ENCODE measurements around the gene GRAMD2A. TPM values are rescaled to one million over a fixed set of nuclear protein-coding genes. Genes with fewer than 3 reads are reported as not detected.

GRAMD2A gene
- total and polyA plus RNA-seq, 10 of the 15 experiments (the other 5 are each of a cell fraction or from before 2014, with no cell fraction given): 0.02 to 0.35 TPM; not detected in 8

GRCh38 chr15:72146221-72146620 is 51.4 kb downstream of the GRAMD2A start:
- Histone ChIP-seq H3K9me3 (replicated peaks; ENCODE audit: control insufficient read depth, insufficient read depth, low read length) (no peaks in the 10 kb centered on the region), H4K20me1 (ENCODE audit: control insufficient read depth, insufficient read depth) (no peaks in the 10 kb centered on the region), H3K79me2 (ENCODE audit: control insufficient read depth, insufficient read depth, low read length) (no peaks in the 10 kb centered on the region), H3K4me1 (ENCODE audit: control insufficient read depth, insufficient read depth, low read length) (peaks cover 10% of the 10 kb centered on the region), H3K27ac (ENCODE audit: control insufficient read depth, insufficient read depth) (no peak overlapping the region), H3K4me3 (no peak overlapping the region), H2AFZ (ENCODE audit: control insufficient read depth, low read depth, low read length) (no peak overlapping the region), H3K36me3 (ENCODE audit: control insufficient read depth in 2 of 2, insufficient read depth in 2 of 2, low read length in 1 of 2) (no peaks in the 10 kb centered on the region), H3K9ac (ENCODE audit: control insufficient read depth, insufficient read depth, low read length) (no peak overlapping the region), H3K27me3 (replicated peaks in 1 of 2; ENCODE audit: control insufficient read depth in 2 of 2, insufficient read depth in 2 of 2, low read length in 1 of 2) (no peaks in the 10 kb centered on the region), H3K4me2 (ENCODE audit: control insufficient read depth, insufficient read depth) (no peak overlapping the region)
- no peak for TF ChIP-seq NR2C1 (IDR thresholded peaks at IDR 0.05)
- TF ChIP-seq CREM (IDR thresholded peaks at IDR 0.05; ENCODE audit: low read depth): no peak
- no peak for TF ChIP-seq NBN (IDR thresholded peaks at IDR 0.05)
- no peak for TF ChIP-seq POU2F2 (IDR thresholded peaks at IDR 0.05; ENCODE audit: borderline replicate concordance, low read depth, low read length)
- TF ChIP-seq KDM1A (IDR thresholded peaks at IDR 0.05; ENCODE audit: borderline replicate concordance): no peak
- no peak for TF ChIP-seq JUND (IDR thresholded peaks at IDR 0.05; ENCODE audit: low read depth, low read length)
- no TSS peak for BruUV-seq (replicated peaks)
- ATAC-seq (no peak), FAIRE-seq (no peak), DNase-seq (ENCODE audit: low read depth, low spot score) (no peak)
- in situ Hi-C loops (cut with MboI): no loop called here
- WGBS (ENCODE audit: insufficient coverage, insufficient replicate concordance, low lambda C conversion rate, missing lambda C conversion rate): 63% methylated on average over 3 of the region's 3 CpGs
- intact Hi-C loops (cut with micrococcal nuclease; ENCODE audit: unreplicated experiment): no loop called here
- POLR2A ChIA-PET: no interaction called here
- RAD21 ChIA-PET (ENCODE audit: unreplicated experiment): no interaction called here
- CTCF ChIA-PET: interaction anchor here (1.1 to 3.8 kb wide), 3 partner anchors 10 to 402 kb away, joined by 5 to 13 read pairs (median 5); no protein-coding TSS in a partner anchor
- SMC1A ChIA-PET (ENCODE audit: uncharacterized antibody, unreplicated experiment): interaction anchor here (0.9 to 1.3 kb wide), 4 partner anchors 10 to 32 kb away, joined by 3 read pairs; partner anchors contain the start of genes MYO9A and SENP8
